Measurements from ENCODE around the gene OR4E1.

GRCh38 chr14:21694425-21694824 lies 20.8 kb upstream of the OR4E1 start:
- TF ChIP-seq CTCF (IDR thresholded peaks at IDR 0.05) = no peak
- TF ChIP-seq POLR2AphosphoS5 (IDR thresholded peaks at IDR 0.05; ENCODE audit: insufficient read depth in 1 of 2, low read depth in 1 of 2) = no peak
